ENCODE data around the gene PTTG1IP.

- TF ChIP-seq CTCF (IDR thresholded peaks at IDR 0.05): no peak
- no peak for TF ChIP-seq POLR2AphosphoS5 (IDR thresholded peaks at IDR 0.05)
- no peak for TF ChIP-seq POLR2A (IDR thresholded peaks at IDR 0.05)
These were observed 43.9 kb downstream of the PTTG1IP start for GRCh38 chr21:44829507-44830092.

Data from prostate gland (tissue), 2 donors.